Occipital lobe (tissue), 2 donors: ENCODE measurements around the gene ATG12. TPM values are rescaled to one million over a fixed set of nuclear protein-coding genes. Genes with fewer than 3 reads are reported as not detected.
"Not testable (repeated sequence)": the region's sequence is repeated elsewhere in the genome, so short reads cannot be mapped to it uniquely, and the experiment has no call there.

Experiments used
- DNase-seq: peaks from one replicate; lab custom pipeline; 2025; lab: John Stamatoyannopoulos, UW
- total RNA-seq: library from RNA; depleted of rRNA; stranded (reverse); fragments of >200 nt; gene quantifications from one replicate; pipeline ENCODE4 v1.2.3, GENCODE V29; 2014

Gene ATG12
- 96.4 TPM for total RNA-seq

DNA sequence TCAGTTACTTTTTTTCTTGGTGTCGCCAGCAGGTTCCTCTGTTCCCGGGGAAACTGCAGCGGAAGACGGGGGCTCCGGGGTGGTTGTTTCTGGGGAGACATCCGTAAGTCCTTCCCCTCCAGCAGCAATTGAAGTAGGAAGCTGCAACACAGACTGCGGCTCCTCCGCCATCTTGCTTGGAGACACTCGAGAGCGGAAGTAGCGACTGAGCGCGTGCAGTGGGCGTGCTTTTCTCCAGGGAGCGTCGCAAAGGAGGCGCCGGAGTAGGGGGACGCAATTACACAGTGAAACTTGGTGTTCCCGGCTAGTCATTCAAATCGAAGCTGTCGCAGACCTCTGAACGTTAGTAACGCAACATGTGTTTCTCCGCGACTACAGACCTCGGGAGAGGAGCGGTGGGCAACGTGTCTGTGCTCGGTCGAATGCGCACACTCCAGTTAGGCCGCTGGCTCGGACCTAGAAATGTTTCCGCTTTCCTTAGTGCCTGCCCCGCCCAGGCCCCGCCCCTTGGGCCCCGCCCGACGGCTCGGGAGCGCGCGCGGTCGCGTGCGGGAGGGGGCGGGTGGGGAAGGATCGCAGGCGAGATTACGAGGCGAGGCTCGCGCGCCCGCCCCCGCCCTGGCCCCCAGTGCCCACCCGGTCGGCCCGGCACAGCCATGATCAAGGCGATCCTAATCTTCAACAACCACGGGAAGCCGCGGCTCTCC, at the start of gene ATG12, which contains the start of gene AP3S1:
Gene ATG12 (minus strand): TSS at position 184 of the 707 bp plus-strand sequence. CDS start 13 bp downstream, at position 171.
Gene AP3S1 (plus strand): TSS at position 554 of the 707 bp plus-strand sequence. CDS start 103 bp downstream, at position 657.
- peak; percentile 93 for DNase-seq

DNA sequence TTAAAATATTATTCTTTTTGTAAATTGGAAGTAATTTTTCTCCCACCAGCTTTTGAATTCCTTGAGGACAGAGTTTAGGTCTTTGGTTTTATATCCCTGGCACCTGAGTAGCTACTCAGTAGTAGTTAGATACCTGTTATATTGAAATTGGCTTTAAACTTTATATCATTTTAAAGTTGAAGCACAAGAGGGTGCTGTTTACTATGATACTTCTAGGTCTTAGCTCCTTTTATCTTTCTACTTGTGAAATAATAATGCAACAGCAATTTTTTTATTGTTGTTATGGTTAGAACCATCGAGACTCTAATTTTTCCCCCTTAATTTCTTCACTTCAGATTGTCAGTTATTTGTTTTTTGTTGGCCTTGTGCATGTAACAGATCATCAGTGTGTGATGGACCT, 46.7 kb upstream of the ATG12 start:
- no peak for DNase-seq

DNA sequence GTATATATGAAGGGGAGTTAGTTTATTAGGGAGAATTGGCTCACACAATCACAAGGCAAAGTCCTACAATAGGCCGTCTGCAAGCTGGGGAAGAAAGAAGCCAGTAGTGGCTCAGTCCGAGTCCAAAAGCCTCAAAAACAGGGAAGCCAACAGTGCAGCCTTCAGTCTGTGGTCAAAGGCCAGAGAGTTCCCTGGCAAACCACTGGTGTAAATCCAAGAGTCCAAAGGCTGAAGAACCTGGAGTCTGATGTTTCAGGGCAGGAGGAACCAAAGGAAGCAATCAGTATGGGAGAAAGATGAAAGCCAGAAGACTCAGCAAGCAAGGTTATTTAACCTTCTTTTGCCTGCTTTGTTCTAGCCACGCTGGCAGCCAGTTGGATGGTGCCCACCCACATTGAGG, 43.8 kb upstream of the ATG12 start:
- DNase-seq: not testable (repeated sequence)

DNA sequence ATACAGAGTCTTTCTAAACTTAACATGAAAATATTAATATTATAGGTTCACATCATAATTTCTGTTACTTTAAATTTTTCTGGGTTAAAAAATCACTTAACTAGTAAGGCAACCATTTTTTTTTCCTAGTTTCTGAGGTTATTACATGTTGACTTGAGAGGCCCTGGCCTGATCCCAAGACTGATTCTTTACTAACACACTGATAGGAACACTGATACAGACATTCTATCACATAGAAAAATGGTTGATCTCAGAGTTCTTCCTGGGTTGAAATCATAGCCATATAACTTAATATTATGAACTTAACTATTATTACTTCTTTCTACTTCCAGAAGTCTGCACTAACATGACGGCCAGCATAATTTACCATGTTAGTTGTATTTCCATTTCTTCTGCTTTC, 43.3 kb upstream of the ATG12 start:
- DNase-seq: no peak

DNA sequence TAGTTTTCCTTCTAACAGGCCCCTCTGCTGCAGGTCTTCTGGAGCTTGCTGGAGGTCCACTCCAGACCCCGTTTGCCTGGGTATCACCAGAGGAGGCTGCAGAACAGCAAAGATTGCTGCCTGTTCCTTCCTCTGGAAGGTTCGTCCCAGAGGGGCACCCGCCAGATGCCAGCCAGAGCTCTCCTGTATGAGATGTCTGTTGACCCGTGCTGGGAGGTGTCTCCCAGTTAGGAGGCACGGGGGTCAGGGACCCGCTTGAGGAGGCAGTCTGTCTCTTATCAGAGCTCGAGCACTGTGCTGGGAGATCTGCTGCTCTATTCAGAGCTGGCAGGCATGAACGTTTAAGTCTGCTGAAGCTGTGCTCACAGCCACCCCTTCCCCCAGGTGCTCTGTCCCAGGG, 41.1 kb upstream of the ATG12 start:
- DNase-seq: not testable (repeated sequence)

DNA sequence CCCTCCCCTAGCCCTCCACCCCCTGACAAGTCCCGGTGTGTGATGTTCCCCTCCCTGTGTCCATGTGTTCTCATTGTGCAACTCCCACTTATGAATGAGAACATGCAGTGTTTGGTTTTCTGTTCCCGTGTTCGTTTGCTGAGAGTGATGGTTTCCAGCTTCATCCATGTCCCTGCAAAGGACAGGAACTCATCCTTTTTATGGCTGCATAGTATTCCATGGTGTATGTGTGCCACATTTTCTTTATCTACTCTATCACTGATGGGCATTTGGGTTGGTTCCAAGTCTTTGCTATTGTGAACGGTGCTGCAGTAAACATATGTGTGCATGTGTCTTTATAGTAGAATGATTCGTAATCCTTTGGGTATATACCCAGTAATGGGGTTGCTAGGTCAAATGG, 36.0 kb upstream of the ATG12 start:
- not testable (repeated sequence) for DNase-seq

DNA sequence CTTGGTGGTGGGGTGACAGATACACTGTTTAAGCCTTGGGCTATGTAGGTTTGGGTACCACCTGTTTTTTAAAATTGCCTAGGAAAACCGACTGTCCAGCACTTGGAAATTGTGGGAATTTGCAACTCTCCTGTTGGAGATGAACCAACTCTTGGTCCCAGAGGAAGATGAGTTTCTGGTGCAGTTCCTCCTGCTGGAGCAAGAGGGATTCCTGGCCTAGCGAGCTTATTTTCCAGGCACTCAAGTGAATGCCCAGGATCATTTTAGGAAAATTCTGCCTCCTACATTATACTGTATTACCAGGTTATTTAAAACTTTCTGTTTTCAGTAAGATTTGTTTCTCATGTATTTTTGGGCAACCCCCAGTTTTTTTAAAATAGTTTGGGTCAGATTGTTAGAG, 34.1 kb upstream of the ATG12 start:
- no peak for DNase-seq

DNA sequence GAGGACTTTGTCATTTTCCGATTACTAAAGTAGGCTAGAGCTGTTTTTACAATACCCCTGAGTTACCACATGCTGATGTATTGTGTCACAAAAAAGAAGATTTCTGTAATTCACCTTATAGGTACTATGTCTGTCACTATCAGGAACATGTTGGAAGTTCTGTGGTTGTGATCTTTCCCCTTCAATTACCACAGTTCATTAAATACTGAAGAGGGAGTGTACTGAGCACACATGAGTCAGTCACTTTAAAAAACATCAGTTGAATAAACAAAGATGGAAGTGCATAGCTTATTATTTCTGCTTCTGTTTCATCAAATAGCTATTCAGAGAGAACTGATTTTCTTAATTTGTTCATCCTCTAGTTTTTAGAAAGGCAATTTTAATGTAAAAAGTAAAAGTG, 32.0 kb upstream of the ATG12 start:
- DNase-seq: no peak

DNA sequence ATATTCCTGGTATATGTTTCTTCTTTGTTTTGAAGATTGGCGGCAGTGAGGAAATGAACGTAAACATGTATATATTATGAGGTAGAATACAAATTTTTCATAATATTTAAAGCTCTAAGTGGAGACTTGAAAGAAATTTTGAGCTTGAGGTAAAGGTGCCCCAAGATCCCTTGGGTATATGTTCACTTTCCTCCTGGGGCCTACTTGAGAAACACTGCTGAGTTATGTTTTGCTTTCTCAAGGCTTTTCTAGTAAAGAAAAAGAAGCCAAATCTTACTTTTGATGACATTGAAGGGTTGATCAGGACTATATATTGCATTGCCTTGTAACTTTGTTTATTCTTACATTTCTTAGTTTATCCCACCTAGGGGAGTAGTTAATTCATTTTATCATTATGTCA, 31.1 kb upstream of the ATG12 start:
- DNase-seq: no peak

DNA sequence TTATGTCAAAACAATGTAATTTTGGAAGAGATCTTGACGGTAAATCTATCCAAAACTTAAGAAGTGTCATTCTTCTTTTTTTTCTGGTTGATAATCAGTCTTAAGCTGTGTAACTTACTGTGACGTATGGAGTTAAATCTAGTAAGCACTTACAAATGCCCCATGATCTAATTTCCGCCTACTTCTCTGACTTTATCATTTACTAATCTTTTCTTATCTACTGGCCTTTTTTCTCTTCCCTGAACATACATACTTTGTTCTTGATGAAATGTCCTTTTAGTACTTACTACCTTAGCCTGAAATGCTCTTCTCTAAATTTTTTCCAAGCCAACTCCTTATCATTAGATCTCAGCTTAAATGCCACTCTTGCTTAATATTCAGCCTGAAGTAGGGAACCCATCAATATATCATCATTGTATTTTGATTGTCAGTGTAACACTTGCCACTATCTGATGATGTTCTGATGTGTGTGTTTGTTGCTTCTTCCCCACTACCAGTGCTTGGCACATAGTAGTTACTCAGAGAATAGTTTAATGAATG, 28.0 kb upstream of the ATG12 start:
- no peak for DNase-seq

DNA sequence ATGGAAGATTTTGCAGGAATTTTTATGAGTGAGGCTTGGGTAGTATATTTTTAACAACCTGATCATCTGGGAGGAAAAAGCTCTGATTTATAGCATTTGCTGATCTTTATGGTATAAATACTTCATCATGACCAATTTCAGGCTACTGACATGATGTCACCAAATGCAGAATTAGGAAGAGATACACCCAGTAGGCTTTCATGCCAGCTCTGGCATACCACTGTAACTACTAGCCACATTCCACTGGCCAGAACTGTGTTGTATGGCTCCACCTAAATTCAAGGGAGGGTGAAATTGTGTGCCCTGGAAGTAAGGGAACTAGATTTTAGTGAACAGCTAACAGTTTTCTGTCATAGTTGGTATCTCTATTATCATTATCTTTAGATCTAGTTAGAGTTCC, 18.0 kb upstream of the ATG12 start:
- no peak for DNase-seq

DNA sequence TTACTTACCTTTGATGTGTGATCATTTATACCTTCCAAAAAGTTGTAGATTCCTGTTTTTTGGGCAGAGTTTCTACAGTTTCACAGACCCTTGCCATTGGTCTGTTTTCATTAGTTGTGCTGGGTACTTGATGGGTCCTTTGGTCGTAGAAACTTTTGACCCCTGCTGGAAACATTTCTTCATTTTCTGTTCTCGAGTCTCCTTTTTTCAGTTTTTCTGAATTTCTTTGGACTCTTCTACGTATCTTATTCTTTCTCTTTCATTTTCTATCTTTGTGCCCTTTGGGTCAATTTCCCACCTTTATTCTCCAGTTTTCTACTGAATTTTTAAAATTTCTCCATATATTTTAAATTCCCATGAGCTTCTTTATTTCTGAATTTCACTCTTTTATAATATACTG, 17.0 kb upstream of the ATG12 start:
- no peak for DNase-seq

DNA sequence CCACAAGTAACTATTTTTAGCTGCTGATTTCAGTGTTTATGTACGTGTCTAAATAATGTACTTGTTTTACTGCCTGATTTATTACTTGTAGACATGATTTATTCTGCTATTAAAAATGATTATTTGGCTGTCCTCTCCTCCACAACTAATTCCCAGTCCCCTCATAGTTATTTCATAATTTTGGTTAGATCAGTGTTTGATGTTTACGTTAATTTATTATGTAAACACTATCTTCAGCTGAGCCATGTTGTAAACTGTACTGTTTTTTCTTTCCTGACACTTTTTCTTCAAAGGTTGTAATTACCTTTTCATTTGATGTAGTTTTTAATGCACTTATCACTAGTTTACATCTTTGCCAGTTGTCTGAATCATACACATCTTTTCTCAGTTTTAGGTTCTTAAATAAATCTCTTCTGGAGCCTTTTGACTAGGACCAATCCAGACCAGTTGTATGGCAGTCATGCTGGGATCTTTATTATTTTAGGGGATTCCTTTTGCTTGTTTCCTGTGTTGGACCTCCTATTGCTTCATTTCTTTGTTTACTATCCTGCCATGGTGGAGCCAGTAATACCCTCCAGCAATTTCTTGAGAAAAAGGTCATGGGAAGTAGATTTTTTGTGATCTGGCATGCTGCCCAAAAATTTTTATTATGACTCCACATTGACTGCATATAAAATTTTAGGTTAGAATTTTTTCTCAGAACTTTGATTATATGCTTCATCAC, 16.4 kb upstream of the ATG12 start:
- no peak for DNase-seq

DNA sequence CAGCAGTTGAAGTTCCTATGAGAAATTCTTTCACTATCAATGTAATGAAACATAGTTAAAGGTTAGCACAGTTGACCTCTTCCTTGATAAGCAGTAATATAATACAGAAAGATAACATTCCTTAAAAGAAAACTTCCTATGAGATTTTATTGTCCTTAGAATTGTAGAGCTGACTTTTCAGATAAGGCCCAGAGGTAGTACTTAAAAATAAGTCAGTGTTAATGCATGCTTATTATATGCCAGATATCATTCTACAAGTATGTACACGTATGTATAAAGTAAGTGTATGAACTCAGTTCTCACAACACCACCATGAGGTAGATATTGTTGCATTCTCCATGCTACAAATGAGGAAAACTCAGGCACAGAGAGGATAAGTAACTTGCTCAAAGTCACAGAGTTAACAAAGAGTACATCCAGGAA, 15.7 kb upstream of the ATG12 start:
- DNase-seq: no peak

DNA sequence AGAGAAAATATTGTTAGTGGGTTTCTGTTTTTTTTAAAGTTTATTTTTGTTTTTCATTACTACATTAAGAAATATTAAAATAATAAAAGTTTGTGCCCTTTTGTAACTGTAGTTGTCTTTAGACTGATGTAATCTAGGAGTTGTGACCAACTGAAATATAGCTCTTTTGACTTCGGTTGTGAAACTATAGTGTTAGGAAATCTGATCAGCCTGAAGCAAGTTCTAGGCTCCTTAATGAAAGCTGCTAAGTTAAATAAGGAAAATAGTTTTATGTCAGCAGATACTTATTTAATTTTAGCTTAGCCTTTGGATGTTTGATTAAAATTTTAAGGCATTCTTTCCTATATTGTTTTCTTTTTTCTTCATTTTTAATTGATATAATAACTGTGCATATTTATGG, 14.6 kb upstream of the ATG12 start:
- DNase-seq: no peak

DNA sequence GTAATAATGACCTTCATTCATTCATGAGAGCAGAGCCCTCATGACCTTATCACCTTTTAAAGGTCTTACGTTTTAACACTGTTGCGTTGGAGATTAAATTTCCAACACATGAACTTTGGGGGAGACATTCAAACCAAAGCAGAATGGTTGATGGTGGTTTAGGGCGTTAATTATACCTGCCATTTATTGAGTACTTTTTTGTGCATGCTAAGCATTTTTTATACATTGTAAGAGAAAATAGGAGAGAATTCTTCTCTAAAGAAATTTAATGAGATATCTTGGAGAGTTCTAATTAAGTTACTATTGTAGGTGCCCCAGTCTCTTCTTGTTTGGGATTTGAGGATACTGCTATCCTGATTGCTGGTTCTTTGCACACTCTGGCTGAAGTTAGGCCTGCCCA, 12.8 kb upstream of the ATG12 start:
- DNase-seq: no peak

DNA sequence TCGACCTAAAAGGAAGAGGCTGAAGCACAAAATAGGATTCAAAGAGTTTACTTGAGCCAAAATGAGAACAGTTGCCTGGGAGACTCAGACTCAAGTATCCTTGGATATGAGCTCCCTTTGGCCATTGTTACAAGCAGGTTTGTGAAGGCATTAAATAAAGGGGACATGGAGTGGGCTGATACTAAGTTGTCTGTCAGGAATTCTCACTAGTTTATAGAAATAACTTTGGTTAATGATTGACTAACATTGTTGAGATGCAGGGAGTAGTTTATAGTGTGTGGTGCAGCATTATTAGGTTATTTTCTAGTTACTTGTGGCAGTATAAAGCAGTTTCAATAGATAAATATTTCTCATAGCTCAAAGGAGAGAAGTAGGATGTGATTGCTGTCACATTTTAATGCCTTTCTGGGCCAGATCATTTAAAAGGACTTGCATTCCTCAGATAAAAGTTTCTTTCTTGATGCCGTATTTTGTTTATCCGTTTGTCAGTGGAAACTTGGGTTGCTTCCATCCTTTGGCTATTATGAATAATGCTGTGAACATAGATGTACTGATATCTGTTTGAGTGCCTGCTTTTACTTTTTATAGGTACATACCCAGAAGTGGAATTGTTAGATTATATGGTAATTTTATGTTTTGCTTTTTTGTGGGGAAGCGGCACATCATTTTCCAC, 9.5 kb upstream of the ATG12 start:
- DNase-seq: no peak

DNA sequence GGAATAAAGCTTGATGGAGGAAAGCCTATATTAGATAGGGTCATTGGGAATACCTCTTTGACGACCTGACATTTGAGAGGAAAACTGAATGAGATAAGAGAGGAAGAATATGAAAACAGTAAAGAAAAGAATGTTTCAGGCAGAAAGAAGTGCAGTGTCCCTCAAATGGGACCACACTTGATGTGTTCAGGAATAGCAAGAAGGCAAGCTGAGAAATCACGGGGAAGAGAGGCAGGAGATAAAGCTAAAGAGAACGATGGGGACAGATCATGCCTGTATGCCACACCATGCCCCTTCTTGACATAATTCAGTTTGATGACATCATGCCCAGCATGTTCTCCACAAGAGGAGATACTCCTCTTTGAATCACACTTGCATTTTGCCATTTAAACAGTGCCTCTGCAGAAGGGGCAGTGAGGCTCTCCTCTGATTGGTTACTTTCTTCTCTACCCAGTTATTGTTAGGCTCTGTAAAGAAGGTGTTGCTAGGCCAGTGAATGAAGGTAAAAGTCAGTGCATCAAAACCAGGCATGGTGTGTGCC, 8.0 kb upstream of the ATG12 start:
- DNase-seq: no peak

DNA sequence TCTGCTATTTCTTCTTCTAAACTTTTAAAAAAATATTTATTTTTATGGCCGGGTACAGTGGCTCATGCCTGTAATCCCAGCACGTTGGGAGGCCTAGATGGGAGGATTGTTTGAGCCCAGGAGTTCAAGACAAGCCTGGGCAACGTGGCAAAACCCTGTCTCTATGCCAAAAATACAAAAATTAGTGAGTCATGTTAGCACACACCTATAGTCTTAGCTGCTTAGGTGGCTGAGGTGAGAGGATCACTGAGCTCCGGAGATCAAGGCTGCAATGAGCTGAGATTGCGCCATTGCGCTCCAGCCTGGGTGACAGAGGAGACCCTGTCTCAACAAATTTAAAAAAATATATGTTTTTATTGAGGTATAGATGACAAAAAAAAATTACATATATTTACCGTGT, 5.9 kb upstream of the ATG12 start:
- no peak for DNase-seq

DNA sequence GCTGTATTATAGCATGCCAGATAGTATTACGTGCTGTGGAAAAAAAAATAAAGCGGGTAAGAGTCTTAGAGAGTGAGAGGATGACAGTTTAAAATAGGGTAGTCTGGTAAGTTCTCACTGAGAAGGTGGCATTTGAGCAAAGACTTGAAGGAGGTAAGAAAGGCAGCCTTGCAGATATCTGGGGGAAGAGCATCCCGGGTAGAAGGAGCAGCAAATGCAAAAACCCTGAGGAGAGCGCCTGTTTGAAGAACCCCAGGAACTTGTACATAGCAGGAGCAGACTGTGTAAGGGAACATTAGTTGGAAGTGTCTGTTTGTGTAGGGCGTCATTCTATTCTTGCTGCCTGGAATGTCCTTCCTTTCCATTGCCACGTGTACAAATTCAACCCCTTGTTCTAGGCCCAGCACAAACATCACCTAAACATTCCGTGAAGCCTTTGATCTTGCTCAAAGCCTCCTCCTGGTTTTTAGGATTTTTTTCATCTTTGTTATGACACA, 3.0 kb upstream of the ATG12 start:
- DNase-seq: no peak

DNA sequence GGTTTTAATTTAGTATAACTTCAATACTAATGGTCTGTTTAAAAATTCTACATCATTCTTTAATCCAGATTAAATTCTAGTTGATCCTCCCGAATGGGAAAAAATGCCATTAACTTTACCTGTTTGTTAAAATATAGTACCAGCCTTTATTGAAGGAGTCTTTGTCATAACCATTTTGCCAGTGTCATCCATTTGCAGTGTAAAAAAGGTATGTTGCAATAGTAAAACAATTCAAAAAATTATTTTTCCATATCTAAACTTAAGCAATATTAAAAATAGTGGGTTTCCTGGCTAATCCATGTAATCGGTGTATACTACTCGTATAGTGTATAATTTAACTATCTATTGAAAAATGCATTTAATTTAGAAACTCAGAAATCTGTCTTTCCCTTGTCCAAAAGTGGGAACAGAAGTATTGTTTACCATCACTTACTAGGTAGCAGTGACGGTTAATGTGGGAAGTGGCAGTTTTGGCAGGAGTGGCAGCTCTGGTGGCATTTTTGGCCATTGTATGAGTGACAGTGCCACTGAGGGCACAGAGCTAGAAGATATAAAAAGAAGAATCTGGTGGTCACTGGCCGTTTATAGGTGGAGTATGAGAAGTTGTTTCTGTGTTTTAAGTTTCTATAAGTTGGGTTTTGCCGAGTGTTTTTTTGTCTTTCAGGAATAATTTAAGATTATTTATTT, 2.2 kb upstream of the ATG12 start:
- no peak for DNase-seq
